Stimulated activated CD8-positive, alpha-beta memory T cell treated with anti-CD3 and anti-CD28 coated beads, Interleukin-12 subunit alpha, Interleukin-12 subunit beta, amount 100 ng/mL, for 1 hour (primary cell): Measurements from ENCODE around the gene DNAH8.
"Not testable (repeated sequence)": the region's sequence is repeated elsewhere in the genome, so short reads cannot be mapped to it uniquely, and the experiment has no call there.

Source experiments
- DNase-seq: peaks from one replicate; pipeline ENCODE4 v3.0.0-alpha.2; 2020; ENCODE audit warnings: low read depth

DNAH8 gene

GRCh38 chr6:38909015-38909730 is 194.1 kb downstream of the DNAH8 start:
- DNase-seq, result no peak

- DNase-seq, result no peak
Measured at GRCh38 chr6:38910207-38910606, 195.1 kb downstream of the DNAH8 start.

- no peak for DNase-seq
Measured at GRCh38 chr6:38912378-38912777, 197.3 kb downstream of the DNAH8 start.

- DNase-seq, result no peak
Measured at GRCh38 chr6:38915205-38915925, 200.3 kb downstream of the DNAH8 start.

GRCh38 chr6:38921540-38921939 is 206.4 kb downstream of the DNAH8 start:
- DNase-seq, result not testable (repeated sequence)

GRCh38 chr6:38924791-38925509 is 209.8 kb downstream of the DNAH8 start:
- DNase-seq, result no peak

- DNase-seq, result no peak
Measured at GRCh38 chr6:38929560-38929959, 214.4 kb downstream of the DNAH8 start.

- no peak for DNase-seq
Measured at GRCh38 chr6:38933426-38933825, 218.3 kb downstream of the DNAH8 start.

- DNase-seq, result no peak
Measured at GRCh38 chr6:38935051-38935450, 219.9 kb downstream of the DNAH8 start.

GRCh38 chr6:38937839-38938613 is 222.9 kb downstream of the DNAH8 start:
- no peak for DNase-seq

- no peak for DNase-seq
Measured at GRCh38 chr6:38938741-38939140, 223.6 kb downstream of the DNAH8 start.

- no peak for DNase-seq
Measured at GRCh38 chr6:38942442-38942841, 227.3 kb downstream of the DNAH8 start.

GRCh38 chr6:38942965-38943364 is 227.9 kb downstream of the DNAH8 start:
- DNase-seq, result no peak

GRCh38 chr6:38943964-38944363 is 228.9 kb downstream of the DNAH8 start:
- no peak for DNase-seq

GRCh38 chr6:38944655-38945279 is 229.7 kb downstream of the DNAH8 start:
- DNase-seq, result no peak

- DNase-seq, result no peak
Measured at GRCh38 chr6:38955861-38956260, 240.8 kb downstream of the DNAH8 start.

- no peak for DNase-seq
Measured at GRCh38 chr6:38957426-38957825, 242.3 kb downstream of the DNAH8 start.

GRCh38 chr6:38959138-38959537 is 244.0 kb downstream of the DNAH8 start:
- DNase-seq, result no peak

GRCh38 chr6:38968702-38969149 is 253.6 kb downstream of the DNAH8 start:
- no peak for DNase-seq

- DNase-seq, result no peak
Measured at GRCh38 chr6:38973178-38974057, 258.3 kb downstream of the DNAH8 start.
